SW 1271 (cell line): ENCODE data around the gene CDH5.

Source experiments
- DNase-seq, 2 experiments: peaks; one replicate each; lab custom pipeline; 2025; lab: John Stamatoyannopoulos, UW

CDH5 gene

DNA sequence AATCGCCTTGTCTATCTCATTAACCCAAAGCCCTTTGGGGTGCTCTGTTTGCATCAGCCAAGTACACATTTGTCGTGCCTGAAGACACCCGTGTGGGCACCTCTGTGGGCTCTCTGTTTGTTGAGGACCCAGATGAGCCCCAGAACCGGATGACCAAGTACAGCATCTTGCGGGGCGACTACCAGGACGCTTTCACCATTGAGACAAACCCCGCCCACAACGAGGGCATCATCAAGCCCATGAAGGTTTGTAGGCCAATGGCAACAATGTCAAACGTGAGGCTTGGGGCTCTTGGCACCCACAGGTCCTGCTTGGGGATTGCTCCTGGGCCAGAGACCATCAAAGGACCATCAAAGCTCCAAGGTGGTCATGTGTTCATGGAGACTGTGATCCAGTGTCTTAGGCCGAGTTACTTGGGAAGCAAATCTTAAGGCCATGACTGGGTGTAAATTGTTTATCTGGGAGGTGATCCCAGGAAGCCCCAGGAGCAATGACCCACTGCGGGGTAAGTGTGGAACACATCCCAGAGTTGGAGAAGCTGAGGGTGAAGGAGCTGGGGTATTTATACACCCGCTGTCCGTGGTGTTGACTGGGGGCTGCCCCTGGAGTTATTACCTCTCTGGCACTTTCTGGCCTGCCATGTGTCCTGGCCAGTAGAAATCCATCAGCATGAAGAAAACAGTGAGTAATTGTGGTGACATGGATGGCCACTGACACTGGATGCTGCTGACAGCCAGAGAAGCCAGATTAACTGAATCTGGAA lies 24.0 kb downstream of the CDH5 start:
- DNase-seq, result no peak

- no peak for DNase-seq
These were observed 25.5 kb downstream of the CDH5 start for GRCh38 chr16:66391726-66392670.

- DNase-seq, result no peak
These were observed 29.5 kb downstream of the CDH5 start for GRCh38 chr16:66395806-66396555.

DNA sequence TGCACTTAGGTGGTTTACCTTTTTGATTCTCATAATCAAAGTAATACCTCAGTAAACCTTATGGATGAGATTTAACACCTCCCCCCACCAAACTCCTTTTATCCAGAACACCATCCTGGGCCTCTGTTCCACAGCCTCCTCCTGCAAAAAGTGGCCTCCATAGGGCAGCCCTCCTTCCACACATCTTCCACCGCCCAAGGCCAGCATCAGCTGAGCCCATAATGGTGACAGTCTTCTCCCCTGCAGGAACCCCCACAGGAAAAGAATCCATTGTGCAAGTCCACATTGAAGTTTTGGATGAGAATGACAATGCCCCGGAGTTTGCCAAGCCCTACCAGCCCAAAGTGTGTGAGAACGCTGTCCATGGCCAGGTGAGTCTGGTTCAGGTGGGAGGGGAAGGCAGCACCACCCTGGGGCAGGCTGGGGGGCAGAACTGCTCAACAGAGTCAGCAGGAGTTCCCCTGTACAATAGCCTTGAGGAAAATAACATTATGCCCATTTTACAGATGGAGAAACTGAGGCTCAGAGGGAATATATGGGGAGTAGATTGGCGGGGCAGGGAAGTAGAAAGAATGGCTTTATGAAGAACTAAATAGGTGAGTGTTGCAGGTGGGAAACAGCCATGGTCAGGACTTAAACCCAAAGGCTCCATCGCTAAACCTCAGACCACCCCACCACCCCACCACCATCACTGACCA lies 31.4 kb downstream of the CDH5 start:
- DNase-seq, result no peak

DNA sequence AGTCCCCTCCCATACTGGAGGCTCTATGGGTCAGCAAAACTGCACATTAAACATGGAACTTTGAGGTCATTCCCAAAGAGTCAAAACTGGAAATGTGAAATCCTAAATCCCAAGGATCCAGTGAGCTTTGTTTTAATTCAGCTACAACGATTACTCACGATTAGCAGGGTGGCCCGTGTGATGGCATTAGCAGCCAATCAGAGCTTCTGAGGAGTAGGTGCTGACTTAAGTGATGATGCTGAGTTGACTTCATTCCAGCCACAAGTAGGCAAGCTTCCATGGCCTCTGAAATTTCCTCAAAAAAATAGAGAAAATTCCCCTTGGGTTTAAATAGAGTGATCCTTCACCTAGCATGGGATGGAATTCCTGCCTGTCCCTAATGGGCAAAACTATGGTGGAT lies 32.5 kb downstream of the CDH5 start:
- no peak for DNase-seq

DNA sequence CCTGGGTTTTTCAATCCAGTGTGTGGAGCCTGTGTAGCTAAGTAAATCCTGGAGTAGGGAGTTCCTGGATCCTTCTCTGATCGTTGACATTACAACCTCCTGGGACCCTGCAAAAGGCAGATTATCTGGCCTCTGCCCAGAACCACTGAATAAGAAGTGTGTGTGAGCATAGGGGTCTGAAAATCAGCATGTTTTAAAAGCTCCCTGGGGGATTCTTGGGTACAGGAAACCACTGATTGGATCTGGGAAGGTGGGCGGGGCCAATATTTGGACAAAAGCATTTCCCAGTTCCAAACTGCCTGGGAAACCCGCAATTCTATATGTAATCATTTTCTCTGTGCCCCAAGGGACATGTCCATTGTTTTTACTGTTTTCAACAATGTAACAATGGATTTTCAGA lies 33.4 kb downstream of the CDH5 start:
- DNase-seq, result no peak

GRCh38 chr16:66400503-66401380 lies 34.3 kb downstream of the CDH5 start:
- DNase-seq, result no peak

DNA sequence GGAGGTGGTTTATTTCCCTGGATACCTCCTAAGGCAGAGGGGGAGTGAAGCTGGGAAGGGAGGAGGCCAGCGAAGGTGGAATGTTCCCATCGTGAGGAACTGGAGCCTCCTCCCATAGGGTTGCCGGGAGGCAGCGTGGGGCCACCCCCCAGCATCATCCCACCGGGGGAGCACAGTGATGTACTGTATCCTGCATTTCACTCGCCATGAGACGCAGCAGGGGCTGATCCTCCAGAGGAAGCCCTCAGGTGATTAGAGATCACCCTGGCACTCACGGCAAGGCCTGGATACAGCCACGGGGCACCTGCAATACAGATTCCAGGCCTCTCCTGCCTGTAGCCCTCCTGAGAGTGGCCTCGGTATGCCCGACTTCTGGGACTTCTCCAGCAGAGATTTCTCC lies 35.1 kb downstream of the CDH5 start:
- DNase-seq, result no peak

DNA sequence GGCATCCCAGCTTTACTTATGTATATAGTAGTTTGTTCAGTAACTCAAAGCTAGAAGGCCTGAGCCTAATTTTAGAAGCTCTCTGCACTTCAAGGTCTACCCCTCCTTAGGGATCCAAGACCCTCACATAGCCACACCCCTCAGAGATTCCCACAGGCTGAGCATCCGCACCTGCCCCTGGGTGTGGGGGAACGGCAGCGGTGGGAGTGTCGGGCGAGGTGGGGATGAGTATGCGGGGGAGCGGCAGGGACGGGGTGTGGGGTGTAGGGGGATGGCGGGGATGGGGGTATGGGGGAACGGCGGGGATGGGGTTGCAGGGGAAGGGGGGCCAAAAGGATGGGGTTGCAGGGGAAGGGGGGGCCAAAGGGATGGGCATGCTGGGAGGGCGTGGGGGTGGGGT lies 35.7 kb downstream of the CDH5 start:
- DNase-seq, result no peak

DNA sequence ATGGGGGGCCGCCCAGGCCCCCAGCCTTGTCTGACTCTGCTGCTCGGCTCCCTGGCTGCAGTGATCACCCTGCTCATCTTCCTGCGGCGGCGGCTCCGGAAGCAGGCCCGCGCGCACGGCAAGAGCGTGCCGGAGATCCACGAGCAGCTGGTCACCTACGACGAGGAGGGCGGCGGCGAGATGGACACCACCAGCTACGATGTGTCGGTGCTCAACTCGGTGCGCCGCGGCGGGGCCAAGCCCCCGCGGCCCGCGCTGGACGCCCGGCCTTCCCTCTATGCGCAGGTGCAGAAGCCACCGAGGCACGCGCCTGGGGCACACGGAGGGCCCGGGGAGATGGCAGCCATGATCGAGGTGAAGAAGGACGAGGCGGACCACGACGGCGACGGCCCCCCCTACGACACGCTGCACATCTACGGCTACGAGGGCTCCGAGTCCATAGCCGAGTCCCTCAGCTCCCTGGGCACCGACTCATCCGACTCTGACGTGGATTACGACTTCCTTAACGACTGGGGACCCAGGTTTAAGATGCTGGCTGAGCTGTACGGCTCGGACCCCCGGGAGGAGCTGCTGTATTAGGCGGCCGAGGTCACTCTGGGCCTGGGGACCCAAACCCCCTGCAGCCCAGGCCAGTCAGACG lies 36.2 kb downstream of the CDH5 start:
- no peak for DNase-seq

DNA sequence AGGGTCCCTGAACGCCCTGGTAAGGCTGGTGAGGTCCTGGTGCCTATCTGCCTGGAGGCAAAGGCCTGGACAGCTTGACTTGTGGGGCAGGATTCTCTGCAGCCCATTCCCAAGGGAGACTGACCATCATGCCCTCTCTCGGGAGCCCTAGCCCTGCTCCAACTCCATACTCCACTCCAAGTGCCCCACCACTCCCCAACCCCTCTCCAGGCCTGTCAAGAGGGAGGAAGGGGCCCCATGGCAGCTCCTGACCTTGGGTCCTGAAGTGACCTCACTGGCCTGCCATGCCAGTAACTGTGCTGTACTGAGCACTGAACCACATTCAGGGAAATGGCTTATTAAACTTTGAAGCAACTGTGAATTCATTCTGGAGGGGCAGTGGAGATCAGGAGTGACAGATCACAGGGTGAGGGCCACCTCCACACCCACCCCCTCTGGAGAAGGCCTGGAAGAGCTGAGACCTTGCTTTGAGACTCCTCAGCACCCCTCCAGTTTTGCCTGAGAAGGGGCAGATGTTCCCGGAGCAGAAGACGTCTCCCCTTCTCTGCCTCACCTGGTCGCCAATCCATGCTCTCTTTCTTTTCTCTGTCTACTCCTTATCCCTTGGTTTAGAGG lies 37.1 kb downstream of the CDH5 start:
- no peak for DNase-seq

DNA sequence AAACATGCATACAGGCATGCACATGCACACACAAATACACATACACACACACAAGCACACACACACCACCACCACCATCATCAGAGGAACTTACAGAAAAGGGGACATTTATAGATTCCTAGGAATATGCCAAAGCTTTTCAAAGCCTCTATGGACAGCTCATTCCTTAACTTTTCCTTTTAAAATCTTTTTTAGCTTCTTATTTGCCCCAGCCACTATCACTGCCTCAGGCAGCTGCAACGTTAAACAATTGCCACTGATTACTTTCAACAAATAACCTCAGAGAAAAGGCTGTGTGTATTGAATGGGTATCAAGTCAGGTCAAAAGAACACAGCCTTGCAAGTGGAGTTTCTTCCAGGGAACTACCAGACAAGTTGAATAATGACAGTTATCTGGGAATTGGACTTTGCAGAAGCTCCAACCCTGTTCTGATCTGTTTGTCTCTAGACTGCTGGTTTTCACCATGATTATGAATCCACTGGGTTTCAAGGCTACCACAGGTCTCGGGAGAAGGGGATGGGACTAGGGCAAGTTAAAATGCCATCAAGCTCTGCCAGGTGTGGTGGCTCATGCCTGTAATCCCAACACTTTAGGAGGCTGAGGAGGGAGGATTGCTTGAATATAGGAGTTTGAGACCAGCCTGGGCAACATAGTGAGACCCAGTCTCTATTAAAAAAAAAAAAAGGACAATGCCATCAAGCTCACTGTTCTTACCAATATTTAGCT lies 38.7 kb downstream of the CDH5 start:
- DNase-seq, result no peak

DNA sequence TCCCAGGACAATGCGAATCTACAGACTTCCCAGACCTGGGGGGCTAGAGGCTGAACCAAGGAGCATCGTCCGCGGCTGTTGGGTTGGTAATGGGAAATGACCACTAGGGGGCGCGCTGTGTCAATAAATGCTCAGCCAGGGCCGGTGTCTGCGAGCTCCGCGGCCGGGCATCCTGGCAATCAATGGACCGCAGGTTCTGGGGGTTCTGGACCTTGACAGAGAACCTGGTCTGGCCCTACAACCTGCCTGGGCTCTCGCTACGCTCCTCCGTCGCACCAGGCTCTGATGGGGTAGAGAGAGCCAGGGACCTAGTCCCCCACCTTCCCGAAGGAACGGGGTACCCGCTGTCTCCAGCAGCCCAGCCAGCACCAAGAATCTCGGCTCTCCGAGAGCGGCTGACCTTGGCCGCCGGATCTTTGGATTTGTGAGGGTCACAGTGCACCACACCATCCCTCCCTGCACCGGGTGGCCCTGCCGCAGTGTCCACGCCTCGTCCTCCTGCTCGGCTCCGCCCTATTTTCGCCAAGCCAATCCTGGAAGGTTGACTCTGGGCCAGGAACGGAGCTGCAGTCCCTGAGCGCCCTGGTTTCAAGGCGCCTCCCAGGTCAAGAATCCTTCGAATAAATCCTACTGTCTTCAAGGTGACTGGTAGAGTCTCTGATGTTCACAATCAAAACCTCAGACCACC lies 40.2 kb downstream of the CDH5 start:
- DNase-seq, result peak; percentile 69 to 81

- peak; percentile 45 to 76 for DNase-seq
These were observed 41.9 kb downstream of the CDH5 start for GRCh38 chr16:66408163-66409048.

GRCh38 chr16:66409156-66409555 lies 42.7 kb downstream of the CDH5 start:
- DNase-seq, result no peak

DNA sequence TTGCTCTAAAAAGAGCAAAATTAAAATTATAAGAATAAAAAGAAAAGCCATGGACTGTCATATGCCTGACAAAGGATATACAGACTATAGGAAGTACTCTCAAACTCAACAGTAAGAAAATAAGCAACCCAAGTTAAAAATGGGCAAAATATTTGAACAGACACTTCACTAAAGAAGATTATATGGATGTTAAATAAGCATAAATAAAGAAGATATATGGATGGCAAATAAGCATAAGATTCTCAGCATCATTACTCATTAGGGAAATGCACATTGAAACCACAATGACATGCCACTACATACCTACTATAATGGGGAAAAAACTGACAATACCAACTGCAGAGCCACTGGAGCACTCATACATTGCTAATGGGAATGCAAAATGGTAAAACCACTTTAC lies 45.7 kb downstream of the CDH5 start:
- no peak for DNase-seq

DNA sequence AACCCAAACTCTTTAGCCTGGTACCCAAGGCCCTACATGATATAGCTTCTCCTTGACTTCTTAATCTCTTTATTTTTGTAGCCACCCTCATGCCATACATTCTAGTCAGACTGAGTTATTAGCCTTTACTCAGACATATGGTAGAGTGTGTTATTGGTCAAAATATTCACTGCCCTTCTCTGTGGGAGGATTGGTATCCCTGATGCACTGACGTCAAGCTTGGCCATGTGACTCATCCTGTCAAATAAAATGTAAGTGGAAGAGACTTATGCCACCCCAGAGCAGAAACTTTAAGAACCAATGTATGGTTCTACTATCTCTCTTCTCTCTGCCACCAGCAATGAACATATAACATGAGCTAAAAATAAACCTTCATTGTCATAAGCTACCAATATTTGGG lies 48.4 kb downstream of the CDH5 start:
- DNase-seq, result no peak

GRCh38 chr16:66416136-66416535 lies 49.6 kb downstream of the CDH5 start:
- DNase-seq, result no peak
